ENCODE data around the gene FAM177B.
"Not testable (repeated sequence)": the region's sequence is repeated elsewhere in the genome, so short reads cannot be mapped to it uniquely, and the experiment has no call there.

FAM177B gene

DNA sequence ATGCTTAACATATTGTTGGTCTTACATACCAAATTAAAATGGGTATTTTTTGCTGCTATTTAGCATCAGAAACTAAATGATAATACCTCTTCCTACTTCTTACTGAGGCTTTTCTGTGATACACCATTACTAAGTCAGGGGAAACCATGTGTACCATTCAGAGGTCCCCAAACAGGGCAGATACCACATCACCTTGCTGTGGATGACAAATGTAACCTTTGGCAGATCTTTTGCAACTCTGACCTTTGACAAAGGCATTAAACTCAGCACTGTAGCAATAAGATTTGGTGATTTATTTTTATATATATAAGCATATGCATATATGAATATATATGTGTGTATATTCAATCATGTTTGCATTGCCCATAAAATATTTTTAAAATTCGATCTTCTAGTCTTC is 2.9 kb downstream of the FAM177B start:
- no peak for DNase-seq (ENCODE audit: low read depth in 2 of 2)

DNA sequence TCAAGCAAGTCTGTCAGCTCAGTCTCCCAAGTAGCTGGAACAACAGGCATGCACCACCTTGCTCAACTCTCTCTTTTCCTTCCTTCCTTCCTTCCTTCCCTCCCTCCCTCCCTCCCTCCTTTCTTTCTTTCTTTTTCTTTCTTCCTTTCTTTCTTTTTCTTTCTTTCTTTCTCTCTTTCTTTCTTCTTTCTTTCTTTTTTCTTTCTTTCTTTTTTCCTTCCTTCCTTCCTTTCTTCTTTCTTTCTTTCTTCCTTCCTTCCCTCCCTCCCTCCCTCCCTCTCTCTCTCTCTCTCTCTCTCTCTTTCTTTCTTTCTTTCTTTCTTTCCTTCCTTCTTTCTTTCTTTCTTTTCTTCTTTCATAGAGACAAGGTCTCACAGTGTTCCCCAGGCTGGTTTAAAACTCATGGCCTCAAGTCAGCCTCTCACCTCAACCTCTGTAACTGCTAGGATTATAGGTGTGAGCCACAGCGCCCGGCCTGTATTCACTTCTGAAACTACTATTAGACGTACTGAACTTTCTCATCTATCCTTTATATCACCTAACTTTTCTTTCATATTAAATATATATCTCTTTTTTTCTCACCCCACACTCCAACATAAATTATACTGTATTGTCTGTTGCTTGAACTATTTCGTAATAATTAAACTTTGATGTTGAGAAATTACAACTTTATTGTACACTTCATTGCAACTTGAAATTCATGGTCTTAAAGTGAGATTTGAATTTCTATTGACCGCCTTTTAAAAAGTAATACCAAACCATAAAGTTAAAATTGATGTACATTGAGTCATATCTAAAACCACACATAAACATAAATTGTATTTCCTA is 4.8 kb downstream of the FAM177B start:
- not testable (repeated sequence) for DNase-seq (ENCODE audit: low read depth in 2 of 2)

DNA sequence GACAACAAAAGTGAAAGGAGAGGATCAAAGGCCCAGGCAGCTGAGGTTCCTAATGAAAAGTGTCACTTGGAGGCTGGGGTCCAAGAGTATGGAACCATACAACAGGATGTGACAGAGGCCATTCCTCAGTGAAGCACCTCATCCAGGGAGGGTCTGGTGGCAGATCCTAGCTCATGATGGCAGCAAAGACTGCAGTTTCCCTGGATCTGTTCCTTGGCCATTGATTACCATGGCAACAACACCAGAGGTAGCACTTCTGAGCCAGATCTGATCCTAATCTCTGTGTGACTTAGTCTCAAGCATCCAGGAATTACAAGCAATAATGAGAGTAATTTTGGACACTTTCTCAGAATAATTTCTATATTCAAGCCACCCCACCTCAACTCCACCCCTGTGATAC is 12.9 kb downstream of the FAM177B start:
- DNase-seq (ENCODE audit: low read depth in 2 of 2): no peak

DNA sequence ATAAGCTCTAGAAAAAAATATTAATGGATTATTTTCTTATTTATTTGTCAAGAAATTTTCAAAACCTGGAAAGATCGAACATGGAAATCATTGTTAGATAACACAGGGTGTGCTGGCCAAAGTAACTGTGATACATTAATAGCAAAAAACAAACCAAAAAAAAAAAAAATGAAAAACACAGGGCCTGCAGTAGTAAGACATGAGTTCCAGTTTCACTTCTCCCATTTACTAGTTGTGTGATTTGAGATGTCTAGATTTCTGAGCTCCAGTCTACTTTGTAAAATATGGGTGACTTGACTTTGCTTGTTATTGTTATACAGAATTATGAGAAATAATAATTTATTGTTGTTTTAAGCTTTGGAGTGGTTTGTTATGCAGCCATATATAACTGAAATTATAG is 13.6 kb downstream of the FAM177B start:
- DNase-seq (ENCODE audit: low read depth in 2 of 2): no peak

GRCh38 chr1:222751255-222751654 is 14.3 kb downstream of the FAM177B start:
- no peak for DNase-seq (ENCODE audit: low read depth in 2 of 2)

GRCh38 chr1:222754366-222755139 is 17.6 kb downstream of the FAM177B start:
- DNase-seq (ENCODE audit: low read depth in 2 of 2): no peak

DNA sequence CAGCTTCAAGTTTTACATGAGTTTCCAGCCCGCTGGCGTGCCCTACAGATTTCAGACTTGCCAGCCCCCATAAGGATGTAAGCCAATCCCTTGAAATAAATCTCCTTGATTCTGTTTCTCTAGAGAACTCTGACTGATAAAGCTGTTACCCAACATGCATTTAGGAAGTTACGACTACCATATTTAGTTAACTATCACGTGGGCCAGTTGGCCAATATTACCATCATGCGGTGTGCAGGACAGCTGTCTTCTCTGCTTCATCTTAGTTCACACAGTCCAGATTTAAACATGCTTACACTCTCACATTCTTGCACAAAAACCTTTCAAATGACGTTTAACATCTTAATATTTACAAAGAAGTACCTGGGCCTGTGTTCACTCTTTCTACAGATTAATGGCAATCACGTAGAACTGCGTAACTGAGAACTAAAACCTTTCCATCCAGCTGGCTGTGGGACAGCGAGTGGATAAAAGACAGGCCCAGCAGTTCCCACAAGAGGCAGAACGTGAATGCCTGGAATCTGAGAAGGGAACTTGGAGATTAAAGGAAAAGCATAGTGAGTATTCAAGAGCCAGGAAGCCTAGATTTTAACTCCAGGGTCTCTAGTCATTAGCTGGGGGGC is 20.8 kb downstream of the FAM177B start:
- DNase-seq (ENCODE audit: low read depth in 2 of 2): no peak

DNA sequence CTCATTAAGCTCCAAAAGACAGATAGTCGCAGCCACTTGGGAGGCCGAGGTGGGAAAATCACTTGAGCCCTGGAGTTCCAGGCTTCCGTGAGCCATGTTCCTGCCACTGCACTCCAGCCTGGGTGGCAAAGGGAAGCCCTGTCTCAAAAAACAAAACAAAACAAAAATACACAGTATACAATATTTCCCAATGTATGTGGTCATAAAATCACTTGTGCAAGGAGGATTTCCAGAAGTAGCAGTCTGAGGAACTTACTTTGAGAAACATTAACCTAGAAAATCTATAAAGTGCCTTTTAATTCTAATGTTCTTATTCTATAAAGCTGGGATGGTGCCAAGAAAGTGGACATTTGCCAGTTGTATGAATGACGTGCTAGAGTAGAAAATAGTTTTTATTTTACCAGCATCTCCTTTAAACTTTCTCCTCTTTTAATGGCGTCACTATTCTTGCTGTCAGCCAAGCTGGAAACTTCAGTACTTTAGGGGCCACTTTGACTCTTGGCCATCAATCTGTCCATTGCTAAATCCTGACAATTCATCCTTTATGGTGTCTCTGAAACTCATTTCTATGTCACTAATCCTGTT is 22.5 kb downstream of the FAM177B start:
- DNase-seq (ENCODE audit: low read depth in 2 of 2): no peak

- no peak for DNase-seq (ENCODE audit: low read depth in 2 of 2)
Measured at GRCh38 chr1:222761083-222761482, 24.1 kb downstream of the FAM177B start.

DNA sequence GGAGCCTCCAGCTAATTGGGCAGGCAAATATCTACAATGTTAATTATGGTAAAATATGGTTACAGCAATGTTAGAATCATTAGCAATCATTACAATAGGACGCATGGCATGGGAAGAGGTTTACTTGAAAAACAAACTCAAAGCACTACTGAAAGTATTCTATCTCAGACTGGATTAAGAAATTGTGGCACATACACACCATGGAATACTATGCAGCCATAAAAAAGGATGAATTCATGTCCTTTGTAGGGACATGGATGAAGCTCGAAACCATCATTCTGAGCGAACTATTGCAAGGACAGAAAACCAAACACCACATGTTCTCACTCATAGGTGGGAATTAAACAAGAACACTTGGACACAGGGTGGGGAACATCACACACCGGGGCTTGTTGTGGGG is 25.2 kb downstream of the FAM177B start:
- DNase-seq (ENCODE audit: low read depth in 2 of 2): not testable (repeated sequence)

- DNase-seq (ENCODE audit: low read depth in 2 of 2): no peak
Measured at GRCh38 chr1:222767152-222767571, 30.2 kb downstream of the FAM177B start.

DNA sequence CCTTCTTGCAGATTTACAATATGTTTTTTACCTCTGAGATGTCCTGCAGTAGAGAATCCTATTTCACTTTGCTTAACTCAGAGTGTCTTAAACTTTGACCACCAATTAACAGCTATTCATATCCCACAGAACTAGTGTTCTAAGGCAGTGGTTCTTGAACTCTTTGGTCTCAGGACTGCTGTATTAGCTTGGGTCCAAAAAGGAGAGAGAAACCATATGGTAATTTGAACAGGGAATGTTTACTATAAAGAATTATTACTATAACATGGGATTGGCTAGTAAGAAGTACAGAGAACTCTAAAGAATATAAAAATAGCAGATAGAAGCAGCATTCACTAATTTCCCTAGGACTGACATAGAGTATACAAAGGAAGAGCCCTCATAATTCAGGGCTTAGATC is 31.6 kb downstream of the FAM177B start:
- no peak for DNase-seq (ENCODE audit: low read depth in 2 of 2)

GRCh38 chr1:222769181-222769580 is 32.2 kb downstream of the FAM177B start:
- no peak for DNase-seq (ENCODE audit: low read depth in 2 of 2)

DNA sequence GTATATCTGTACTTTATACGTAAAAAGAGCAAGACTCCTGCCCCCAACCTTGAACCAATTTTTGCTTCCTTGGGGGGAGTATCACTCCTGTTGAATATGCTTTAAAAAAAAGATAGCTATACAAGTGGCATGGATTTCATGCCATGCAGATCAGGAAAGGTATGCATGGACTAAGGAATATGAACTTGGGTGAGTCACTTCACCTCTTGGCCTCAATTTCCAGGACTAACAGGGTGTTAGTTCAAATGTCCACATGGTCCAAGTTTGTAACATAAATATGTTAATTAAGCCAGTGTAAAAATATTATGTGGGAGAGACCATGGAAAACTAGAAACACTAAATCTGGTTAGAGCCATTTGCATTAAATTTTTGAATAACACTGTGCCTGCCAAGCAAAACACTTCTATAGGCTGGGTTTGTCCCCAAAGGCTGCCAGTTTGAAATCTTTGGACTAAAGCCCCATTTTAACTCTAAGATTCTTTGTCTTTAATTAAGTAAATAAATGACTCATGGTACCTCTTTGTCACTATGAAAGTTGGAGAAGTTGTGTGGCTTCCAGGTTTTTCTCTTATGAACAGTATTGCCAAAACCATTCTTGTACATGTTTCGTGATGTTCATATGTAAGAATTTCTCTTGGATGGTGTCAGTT is 33.1 kb downstream of the FAM177B start:
- DNase-seq (ENCODE audit: low read depth in 2 of 2): no peak

GRCh38 chr1:222772996-222773379 is 36.0 kb downstream of the FAM177B start:
- no peak for DNase-seq (ENCODE audit: low read depth in 2 of 2)

- no peak for DNase-seq (ENCODE audit: low read depth in 2 of 2)
Measured at GRCh38 chr1:222777463-222777862, 40.5 kb downstream of the FAM177B start.

GRCh38 chr1:222777977-222778376 is 41.0 kb downstream of the FAM177B start:
- no peak for DNase-seq (ENCODE audit: low read depth in 2 of 2)

GRCh38 chr1:222781251-222781650 is 44.2 kb downstream of the FAM177B start:
- no peak for DNase-seq (ENCODE audit: low read depth in 2 of 2)

DNA sequence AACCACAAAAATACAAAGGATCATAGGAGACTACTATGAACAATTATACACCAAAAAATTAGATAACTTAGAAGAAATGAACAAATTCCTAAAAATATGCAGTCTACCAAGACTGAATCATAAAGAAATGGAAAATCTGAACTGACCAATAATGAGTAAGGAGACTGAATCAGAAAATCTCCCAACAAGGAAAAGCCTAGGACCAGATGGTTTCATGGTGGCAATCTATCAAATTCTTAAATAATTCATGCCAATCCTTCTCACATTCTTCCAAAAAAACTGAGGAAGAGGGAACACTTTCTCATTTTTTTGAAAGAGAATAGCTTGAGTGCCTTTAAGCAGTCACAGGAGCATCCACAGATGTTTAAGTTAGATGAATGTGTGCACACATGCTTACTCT is 46.0 kb downstream of the FAM177B start:
- no peak for DNase-seq (ENCODE audit: low read depth in 2 of 2)

GRCh38 chr1:222784371-222784770 is 47.4 kb downstream of the FAM177B start:
- no peak for DNase-seq (ENCODE audit: low read depth in 2 of 2)

DNA sequence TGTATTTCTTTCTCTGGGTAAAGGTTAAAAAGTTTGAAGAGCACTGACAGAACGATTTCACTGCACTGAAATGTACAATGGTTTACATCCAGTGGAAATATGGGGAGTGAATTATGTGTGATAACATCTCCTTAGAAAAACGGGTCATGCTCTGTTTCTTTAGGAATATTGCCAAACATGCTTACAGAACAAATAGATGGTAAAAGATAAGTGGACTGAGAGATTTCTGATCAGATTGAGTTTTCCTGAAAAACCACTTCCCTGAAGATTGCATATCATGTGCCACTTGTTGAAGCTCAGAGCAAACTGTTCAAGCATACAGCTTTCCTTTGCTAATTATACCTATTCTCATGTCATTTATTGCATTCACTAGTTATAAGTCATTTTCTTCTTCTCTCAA is 47.9 kb downstream of the FAM177B start:
- DNase-seq (ENCODE audit: low read depth in 2 of 2): no peak

GRCh38 chr1:222785529-222785928 is 48.5 kb downstream of the FAM177B start:
- DNase-seq (ENCODE audit: low read depth in 2 of 2): no peak
